DMS153 treated with DMSO at 0.1 percent for 48 hours (cell line): ENCODE results near the gene TCEAL1.
"Not testable (repeated sequence)": the region's sequence is repeated elsewhere in the genome, so short reads cannot be mapped to it uniquely, and the experiment has no call there.

Experiments
- DNase-seq: peaks from one replicate; lab custom pipeline; 2025; ENCODE audit not compliant: unreplicated experiment; lab: John Stamatoyannopoulos, UW

TCEAL1 gene

GRCh38 chrX:103631145-103631544 is 2.4 kb downstream of the TCEAL1 start:
- DNase-seq, result no peak

GRCh38 chrX:103635436-103635835 is 6.7 kb downstream of the TCEAL1 start:
- DNase-seq, result no peak

- DNase-seq, result no peak
Observed at GRCh38 chrX:103637604-103638338, 9.0 kb downstream of the TCEAL1 start.

GRCh38 chrX:103638479-103639346 is 9.9 kb downstream of the TCEAL1 start:
- DNase-seq, result not testable (repeated sequence)

- DNase-seq, result no peak
Observed at GRCh38 chrX:103640401-103641155, 11.8 kb downstream of the TCEAL1 start.

- DNase-seq, result no peak
Observed at GRCh38 chrX:103644125-103644524, 15.3 kb downstream of the TCEAL1 start.

- no peak for DNase-seq
Observed at GRCh38 chrX:103647630-103648029, 18.9 kb downstream of the TCEAL1 start.

GRCh38 chrX:103651151-103651773 is 22.5 kb downstream of the TCEAL1 start:
- no peak for DNase-seq

GRCh38 chrX:103655230-103656000 is 26.6 kb downstream of the TCEAL1 start:
- not testable (repeated sequence) for DNase-seq

- no peak for DNase-seq
Observed at GRCh38 chrX:103656617-103657016, 27.8 kb downstream of the TCEAL1 start.

GRCh38 chrX:103657066-103657465 is 28.3 kb downstream of the TCEAL1 start:
- DNase-seq, result not testable (repeated sequence)

- DNase-seq, result no peak
Observed at GRCh38 chrX:103658681-103659433, 30.1 kb downstream of the TCEAL1 start.

- not testable (repeated sequence) for DNase-seq
Observed at GRCh38 chrX:103659460-103659859, 30.7 kb downstream of the TCEAL1 start.

GRCh38 chrX:103663981-103664762 is 35.4 kb downstream of the TCEAL1 start:
- no peak for DNase-seq

- DNase-seq, result no peak
Observed at GRCh38 chrX:103666202-103667107, 37.7 kb downstream of the TCEAL1 start.

GRCh38 chrX:103669745-103670144 is 41.0 kb downstream of the TCEAL1 start:
- no peak for DNase-seq

GRCh38 chrX:103674531-103675454 is 46.0 kb downstream of the TCEAL1 start:
- no peak for DNase-seq
